CD4-positive, alpha-beta memory T cell (primary cell): ENCODE data around the gene TBC1D5. TPM values are rescaled to one million over a fixed set of nuclear protein-coding genes. Genes with fewer than 3 reads are reported as not detected.

Experiments
- CTCF ChIA-PET: fragments of 350-600 bp; sonication (Branson Sonifier 250); formaldehyde crosslinking; loops from one replicate; lab custom pipeline; 2021; ENCODE audit warnings: inconsistent platforms; ENCODE audit not compliant: partially characterized antibody; lab: Charles Lee
- POLR2A ChIA-PET: fragments of 350-600 bp; sonication (Branson Sonifier 250); formaldehyde crosslinking; loops from one replicate; lab custom pipeline; 2021; ENCODE audit not compliant: partially characterized antibody; lab: Charles Lee
- DNase-seq, 5 donors: peaks; one replicate each; pipeline versions ENCODE4 v3.0.0 to v3.0.0-alpha.2; 2020 to 2022; ENCODE audit warnings: mixed read lengths in 1 of 5
- H3K27ac ChIP-seq: one replicate; pipeline ENCODE4 v1.7.0; 2013; ENCODE audit warnings: low read depth, low read length
- H3K27me3 ChIP-seq: 2 replicates; pipeline ENCODE4 v1.7.0; 2013; ENCODE audit warnings: mild to moderate bottlenecking, low read length, moderate library complexity; ENCODE audit not compliant: insufficient read depth
- H3K36me3 ChIP-seq: 2 replicates; pipeline ENCODE4 v1.7.0; 2013; ENCODE audit warnings: mild to moderate bottlenecking, low read length, moderate library complexity; ENCODE audit not compliant: insufficient read depth
- H3K4me1 ChIP-seq: 2 replicates; pipeline ENCODE4 v1.7.0; 2013; ENCODE audit warnings: mild to moderate bottlenecking, low read length, moderate library complexity; ENCODE audit not compliant: insufficient read depth
- H3K4me3 ChIP-seq, 2 donors: one replicate each; pipeline ENCODE4 v1.7.0; 2013; ENCODE audit warnings: low read length in 2 of 2, mild to moderate bottlenecking in 1 of 2
- H3K9me3 ChIP-seq, 2 donors: one replicate each; pipeline ENCODE4 v1.7.0; 2013; ENCODE audit warnings: low read length in 2 of 2, control low read depth in 1 of 2; ENCODE audit not compliant: control insufficient read depth in 1 of 2
- H3K27ac Mint-ChIP-seq, 7 donors: one replicate each; pipeline ENCODE4 v1.8.0; 2020 to 2021; ENCODE audit warnings: mixed read lengths in 7 of 7, mild to moderate bottlenecking in 6 of 7, inconsistent platforms in 3 of 7, moderate library complexity in 3 of 7
- H3K27me3 Mint-ChIP-seq, 2 donors: one replicate each; pipeline ENCODE4 v1.8.0; 2020 to 2021; ENCODE audit warnings: mixed read lengths in 2 of 2
- H3K36me3 Mint-ChIP-seq, 2 donors: one replicate each; pipeline ENCODE4 v1.8.0; 2020 to 2021; ENCODE audit warnings: mixed read lengths in 2 of 2, inconsistent platforms in 1 of 2, mild to moderate bottlenecking in 1 of 2
- H3K4me1 Mint-ChIP-seq, 4 donors: one replicate each; pipeline ENCODE4 v1.8.0; 2020 to 2021; ENCODE audit warnings: mixed read lengths in 4 of 4, mild to moderate bottlenecking in 1 of 4
- H3K4me3 Mint-ChIP-seq, 8 donors: one replicate each; pipeline ENCODE4 v1.8.0; 2020 to 2021; ENCODE audit warnings: mixed read lengths in 8 of 8, mild to moderate bottlenecking in 7 of 8, moderate library complexity in 6 of 8, inconsistent platforms in 3 of 8
- H3K9me3 Mint-ChIP-seq, 8 donors: one replicate each; pipeline ENCODE4 v1.8.0; 2020 to 2021; ENCODE audit warnings: mixed read lengths in 8 of 8, mild to moderate bottlenecking in 5 of 8, inconsistent platforms in 3 of 8, moderate library complexity in 1 of 8
- intact Hi-C: fragments of 100-400 bp; cut with micrococcal nuclease; formaldehyde crosslinking; loops from one replicate; pipeline ENCODE4 v1.15.1; 2023
- polyA plus RNA-seq, 2 donors: library from polyadenylated mRNA; unstranded; fragments of 300-500 nt; fragmentation: Illumina TruSeq; gene quantifications; one replicate each; pipeline ENCODE4 v1.2.3, GENCODE V29; 2021
- total RNA-seq, 2 experiments: library from RNA; stranded (reverse); gene quantifications; one replicate each; pipeline ENCODE4 v1.2.3, GENCODE V29; 2021

The TBC1D5 gene
- total and polyA plus RNA-seq, 4 experiments from 2014 or later: 21.2 to 52.2 (median 43.3) TPM

DNA sequence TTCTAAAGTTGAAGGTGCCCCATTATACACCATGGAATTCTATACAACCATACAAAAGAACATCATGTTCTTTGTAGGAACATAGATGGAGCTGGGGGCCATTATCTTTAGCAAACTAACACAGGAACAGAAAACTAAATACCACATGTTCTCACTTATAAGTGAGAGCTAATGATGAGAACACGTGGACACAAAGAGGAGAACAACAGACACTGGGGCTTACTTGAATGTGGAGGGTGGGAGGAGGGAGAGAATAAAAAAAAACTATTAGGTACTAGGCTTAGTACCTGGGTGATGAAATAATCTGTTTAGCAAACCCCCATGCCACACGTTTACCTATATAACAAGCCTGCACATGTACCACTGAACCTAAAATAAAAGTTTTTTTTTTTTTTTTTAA lies 515.0 kb downstream of the TBC1D5 start:
- CTCF ChIA-PET: interaction anchor here (0.5 to 8.1 kb wide), 4 partner anchors 16 to 739 kb away, joined by 3 to 77 read pairs (median 6); partner anchors contain the start of gene PLCL2
- POLR2A ChIA-PET: interaction anchor here (0.7 kb wide), 1 partner anchor 11 kb away, joined by 3 read pairs; no protein-coding TSS in a partner anchor

DNA sequence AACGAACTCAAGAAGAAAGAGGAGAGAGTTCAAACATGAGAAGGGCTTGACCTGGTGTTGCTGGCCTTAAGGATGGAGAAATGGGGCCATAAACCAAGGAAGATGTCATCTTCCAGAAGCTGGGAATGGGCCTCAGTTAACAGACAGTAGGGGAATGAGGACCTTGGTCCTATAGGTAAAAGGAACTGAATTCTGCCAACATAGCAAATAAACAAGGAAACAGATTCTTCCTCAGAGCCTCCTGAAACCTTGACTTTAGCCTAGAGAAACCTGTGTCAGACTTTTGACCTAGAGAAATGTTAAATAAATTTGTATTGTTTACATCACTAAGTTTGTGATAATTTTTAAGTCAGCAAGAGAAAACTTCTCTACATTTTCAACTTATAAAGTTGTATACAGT lies 520.9 kb downstream of the TBC1D5 start:
- Histone ChIP-seq H3K4me1 (no peaks in the 10 kb centered on the region), H3K27ac (no peak overlapping the region), H3K36me3 (no peaks in the 10 kb centered on the region), H3K4me3 (no peak overlapping the region), H3K27me3 (no peaks in the 10 kb centered on the region), H3K9me3 (no peaks in the 10 kb centered on the region)
- ChIA-PET CTCF (no interaction called here), POLR2A (no interaction called here)
- peaks cover 20 to 39% of the 10 kb centered on the region in 2 donors for H3K36me3 Mint-ChIP-seq
- intact Hi-C loops: no loop called here
- H3K4me3 Mint-ChIP-seq: no peak overlapping the region
- DNase-seq: no peak
- H3K27me3 Mint-ChIP-seq: no peaks in the 10 kb centered on the region
- peaks cover 0 to 10% (median 4%) of the 10 kb centered on the region in 8 donors for H3K9me3 Mint-ChIP-seq
- no peak overlapping the region for H3K27ac Mint-ChIP-seq
- peaks cover 0 to 1% (median 0%) of the 10 kb centered on the region in 4 donors for H3K4me1 Mint-ChIP-seq

More for the DNA sequence above, 515.0 kb downstream of the TBC1D5 start:
- intact Hi-C loops: no loop called here
- no peak overlapping the region for H3K4me3 ChIP-seq
- no peak overlapping the region for H3K27ac ChIP-seq
- H3K4me1 ChIP-seq: no peaks in the 10 kb centered on the region
- Mint-ChIP-seq H3K4me3 (no peak overlapping the region), H3K36me3 (peaks cover 4 to 10% of the 10 kb centered on the region in 2 donors), H3K9me3 (peaks cover 0 to under 1% (median 0%) of the 10 kb centered on the region in 8 donors), H3K27me3 (no peaks in the 10 kb centered on the region), H3K4me1 (peaks cover 0 to 1% (median 0%) of the 10 kb centered on the region in 4 donors), H3K27ac (peak overlapping the region in 1 of 7 donors; percentile 68)
- H3K27me3 ChIP-seq: no peaks in the 10 kb centered on the region
- H3K36me3 ChIP-seq: no peaks in the 10 kb centered on the region
- no peak for DNase-seq
- H3K9me3 ChIP-seq: no peaks in the 10 kb centered on the region

DNA sequence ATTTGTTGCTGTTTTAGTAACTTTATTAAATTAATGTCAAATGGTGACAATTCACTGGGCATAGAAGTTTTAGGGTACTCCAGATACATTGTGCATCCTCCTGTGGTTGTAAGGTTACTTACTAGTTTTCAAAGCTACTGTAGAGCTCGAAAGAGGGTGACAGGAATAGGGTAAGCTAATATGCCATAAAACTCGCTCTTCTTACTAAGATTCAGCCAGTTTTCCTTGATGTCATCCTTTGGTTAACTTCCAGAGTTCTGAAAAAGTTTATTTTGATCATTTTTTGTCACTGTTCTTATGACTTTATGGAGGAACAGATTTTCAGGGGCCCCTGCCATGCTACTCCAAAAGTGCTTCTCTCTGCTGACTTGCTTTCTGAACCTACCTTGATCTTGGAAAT lies 522.8 kb downstream of the TBC1D5 start:
- no peak overlapping the region for H3K27ac Mint-ChIP-seq

DNA sequence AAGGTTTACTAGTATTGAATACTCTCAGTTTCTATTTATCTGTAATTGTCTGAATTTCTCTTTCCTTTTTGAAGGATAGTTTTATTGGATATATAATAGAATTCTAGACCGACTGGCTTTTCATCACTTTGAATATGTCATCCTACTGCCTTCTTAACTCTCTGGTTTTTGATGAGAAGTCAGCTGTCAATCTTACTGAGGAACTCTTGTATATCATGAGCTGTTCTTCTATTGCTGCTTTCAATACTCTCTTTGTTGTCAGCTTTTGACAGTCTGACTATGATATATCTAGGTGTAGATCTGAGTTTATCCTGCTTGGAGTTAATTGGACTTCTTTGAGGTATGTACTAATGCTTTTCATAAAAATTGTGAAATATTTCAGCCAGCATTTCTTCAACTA lies 523.8 kb downstream of the TBC1D5 start:
- intact Hi-C loops: no loop called here
- ChIA-PET CTCF (interaction anchor here (1.2 to 1.3 kb wide), 2 partner anchors 13 to 393 kb away, joined by 3 to 4 read pairs; no protein-coding TSS in a partner anchor), POLR2A (no interaction called here)
- Histone ChIP-seq H3K4me1 (no peaks in the 10 kb centered on the region), H3K36me3 (no peaks in the 10 kb centered on the region), H3K27ac (no peak overlapping the region), H3K27me3 (no peaks in the 10 kb centered on the region), H3K9me3 (no peaks in the 10 kb centered on the region), H3K4me3 (no peak overlapping the region)
- no peak for DNase-seq
- H3K27ac Mint-ChIP-seq: no peak overlapping the region
- no peaks in the 10 kb centered on the region for H3K27me3 Mint-ChIP-seq
- no peak overlapping the region for H3K4me3 Mint-ChIP-seq
- peaks cover 0 to 10% (median 4%) of the 10 kb centered on the region in 8 donors for H3K9me3 Mint-ChIP-seq
- H3K36me3 Mint-ChIP-seq: peaks cover 20 to 42% of the 10 kb centered on the region in 2 donors
- no peaks in the 10 kb centered on the region for H3K4me1 Mint-ChIP-seq

More for the DNA sequence above, 522.8 kb downstream of the TBC1D5 start:
- Mint-ChIP-seq H3K27me3 (no peaks in the 10 kb centered on the region), H3K4me1 (no peaks in the 10 kb centered on the region), H3K4me3 (no peak overlapping the region), H3K9me3 (peaks cover 0 to 10% (median 4%) of the 10 kb centered on the region in 8 donors), H3K36me3 (peaks cover 20 to 37% of the 10 kb centered on the region in 2 donors)
- Histone ChIP-seq H3K27me3 (no peaks in the 10 kb centered on the region), H3K9me3 (no peaks in the 10 kb centered on the region), H3K4me3 (no peak overlapping the region), H3K36me3 (no peaks in the 10 kb centered on the region), H3K27ac (no peak overlapping the region), H3K4me1 (no peaks in the 10 kb centered on the region)
- ChIA-PET CTCF (interaction anchor here (1.3 kb wide), 1 partner anchor 12 kb away, joined by 4 read pairs; no protein-coding TSS in a partner anchor), POLR2A (no interaction called here)
- intact Hi-C loops: no loop called here
- no peak for DNase-seq

DNA sequence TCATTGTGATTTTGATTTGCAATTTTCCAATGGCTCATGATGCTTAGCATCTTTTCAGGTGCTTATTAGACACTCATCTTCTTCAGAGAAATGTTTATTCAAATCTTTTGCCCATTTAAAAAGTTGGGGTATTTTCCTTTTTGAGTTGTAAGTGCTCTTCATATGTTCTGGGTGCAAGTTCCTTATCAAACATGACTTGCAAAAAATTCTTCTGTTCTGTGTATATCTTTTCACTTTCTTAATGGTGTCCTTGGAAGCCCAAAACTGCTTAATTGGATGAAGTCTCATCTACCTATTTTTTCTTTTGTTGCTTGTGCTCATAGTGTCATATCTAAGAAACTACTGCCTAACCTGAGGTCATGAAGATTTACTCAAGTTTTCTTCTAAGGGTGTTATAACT lies 524.8 kb downstream of the TBC1D5 start:
- no peak overlapping the region for H3K27ac ChIP-seq
- no peak overlapping the region for H3K4me3 ChIP-seq
- no peaks in the 10 kb centered on the region for H3K4me1 ChIP-seq
- Mint-ChIP-seq H3K27ac (no peak overlapping the region), H3K4me1 (no peaks in the 10 kb centered on the region), H3K4me3 (no peak overlapping the region), H3K27me3 (no peaks in the 10 kb centered on the region), H3K36me3 (peaks cover 22 to 36% of the 10 kb centered on the region in 2 donors), H3K9me3 (peaks cover 0 to 10% (median 4%) of the 10 kb centered on the region in 8 donors)
- ChIA-PET POLR2A (no interaction called here), CTCF (interaction anchor here (1.2 kb wide), 1 partner anchor 392 kb away, joined by 3 read pairs; no protein-coding TSS in a partner anchor)
- no peaks in the 10 kb centered on the region for H3K27me3 ChIP-seq
- intact Hi-C loops: no loop called here
- no peaks in the 10 kb centered on the region for H3K9me3 ChIP-seq
- no peak for DNase-seq
- H3K36me3 ChIP-seq: peaks cover 3% of the 10 kb centered on the region

GRCh38 chr3:17213102-17213501 lies 529.3 kb downstream of the TBC1D5 start:
- ChIA-PET CTCF (interaction anchor here (0.8 kb wide), 1 partner anchor 11 kb away, joined by 3 read pairs; no protein-coding TSS in a partner anchor), POLR2A (no interaction called here)
- H3K9me3 Mint-ChIP-seq: no peaks in the 10 kb centered on the region
- H3K27ac ChIP-seq: no peak overlapping the region
- no peak overlapping the region for H3K27ac Mint-ChIP-seq
- H3K36me3 Mint-ChIP-seq: peaks cover 23 to 39% of the 10 kb centered on the region in 2 donors
- H3K27me3 Mint-ChIP-seq: no peaks in the 10 kb centered on the region
- no peaks in the 10 kb centered on the region for H3K4me1 Mint-ChIP-seq
- H3K4me1 ChIP-seq: no peaks in the 10 kb centered on the region
- DNase-seq: no peak
- H3K9me3 ChIP-seq: no peaks in the 10 kb centered on the region
- no peak overlapping the region for H3K4me3 ChIP-seq
- intact Hi-C loops: no loop called here
- no peak overlapping the region for H3K4me3 Mint-ChIP-seq
- peaks cover 3% of the 10 kb centered on the region for H3K36me3 ChIP-seq
- no peaks in the 10 kb centered on the region for H3K27me3 ChIP-seq

GRCh38 chr3:17207979-17208378 lies 534.5 kb downstream of the TBC1D5 start:
- Histone ChIP-seq H3K27me3 (no peaks in the 10 kb centered on the region), H3K4me1 (no peaks in the 10 kb centered on the region), H3K9me3 (peaks cover 0 to 2% of the 10 kb centered on the region in 2 donors), H3K27ac (no peak overlapping the region), H3K4me3 (no peak overlapping the region), H3K36me3 (peaks cover under 1% of the 10 kb centered on the region)
- no peaks in the 10 kb centered on the region for H3K27me3 Mint-ChIP-seq
- peaks cover 45 to 64% of the 10 kb centered on the region in 2 donors for H3K36me3 Mint-ChIP-seq
- peaks cover 0 to 1% (median 0%) of the 10 kb centered on the region in 4 donors for H3K4me1 Mint-ChIP-seq
- no peak overlapping the region for H3K27ac Mint-ChIP-seq
- intact Hi-C loops: no loop called here
- ChIA-PET POLR2A (interaction anchor here (0.6 kb wide), 1 partner anchor 380 kb away, joined by 3 read pairs; no protein-coding TSS in a partner anchor), CTCF (no interaction called here)
- DNase-seq: no peak
- no peak overlapping the region for H3K4me3 Mint-ChIP-seq
- peaks cover 0 to 20% (median 11%) of the 10 kb centered on the region in 8 donors for H3K9me3 Mint-ChIP-seq
